Right hindlimb (tissue), 1 donor: ENCODE data around the gene SOX13.
"Not testable (repeated sequence)": the region's sequence is repeated elsewhere in the genome, so short reads cannot be mapped to it uniquely, and the experiment has no call there.

Source experiments
- DNase-seq: peaks from one replicate; pipeline ENCODE4 v3.0.0-alpha.2; 2018

The SOX13 gene

GRCh38 chr1:204087893-204088528 is 15.1 kb downstream of the SOX13 start:
- no peak for DNase-seq

- DNase-seq, result no peak
Measured at GRCh38 chr1:204088596-204088995, 15.7 kb downstream of the SOX13 start.

GRCh38 chr1:204089044-204089751 is 16.3 kb downstream of the SOX13 start:
- peak; percentile 66 for DNase-seq

- DNase-seq, result not testable (repeated sequence)
Measured at GRCh38 chr1:204090132-204090531, 17.2 kb downstream of the SOX13 start.

- no peak for DNase-seq
Measured at GRCh38 chr1:204091066-204091465, 18.2 kb downstream of the SOX13 start.

GRCh38 chr1:204091787-204092312 is 18.9 kb downstream of the SOX13 start:
- DNase-seq, result no peak

- no peak for DNase-seq
Measured at GRCh38 chr1:204092632-204093420, 19.9 kb downstream of the SOX13 start.

- DNase-seq, result no peak
Measured at GRCh38 chr1:204093421-204093717, 20.5 kb downstream of the SOX13 start.

GRCh38 chr1:204093781-204094180 is 20.9 kb downstream of the SOX13 start:
- DNase-seq, result no peak

- no peak for DNase-seq
Measured at GRCh38 chr1:204094313-204094729, 21.4 kb downstream of the SOX13 start.

GRCh38 chr1:204094856-204095634 is 22.1 kb downstream of the SOX13 start:
- DNase-seq, result no peak

- DNase-seq, result no peak
Measured at GRCh38 chr1:204096931-204097330, 24.0 kb downstream of the SOX13 start.

GRCh38 chr1:204098683-204099082 is 25.8 kb downstream of the SOX13 start:
- no peak for DNase-seq

- not testable (repeated sequence) for DNase-seq
Measured at GRCh38 chr1:204099754-204100153, 26.8 kb downstream of the SOX13 start.

GRCh38 chr1:204102029-204102611 is 29.2 kb downstream of the SOX13 start:
- no peak for DNase-seq

GRCh38 chr1:204102739-204103430 is 30.0 kb downstream of the SOX13 start:
- DNase-seq, result no peak

- no peak for DNase-seq
Measured at GRCh38 chr1:204103431-204103741, 30.5 kb downstream of the SOX13 start.

- DNase-seq, result no peak
Measured at GRCh38 chr1:204104331-204105130, 31.6 kb downstream of the SOX13 start.

- DNase-seq, result no peak
Measured at GRCh38 chr1:204105131-204105515, 32.2 kb downstream of the SOX13 start.

GRCh38 chr1:204106825-204107224 is 33.9 kb downstream of the SOX13 start:
- DNase-seq, result no peak

GRCh38 chr1:204107892-204108291 is 35.0 kb downstream of the SOX13 start:
- no peak for DNase-seq
